ENCODE measurements around the gene DDX28.

Gene DDX28, protein sequence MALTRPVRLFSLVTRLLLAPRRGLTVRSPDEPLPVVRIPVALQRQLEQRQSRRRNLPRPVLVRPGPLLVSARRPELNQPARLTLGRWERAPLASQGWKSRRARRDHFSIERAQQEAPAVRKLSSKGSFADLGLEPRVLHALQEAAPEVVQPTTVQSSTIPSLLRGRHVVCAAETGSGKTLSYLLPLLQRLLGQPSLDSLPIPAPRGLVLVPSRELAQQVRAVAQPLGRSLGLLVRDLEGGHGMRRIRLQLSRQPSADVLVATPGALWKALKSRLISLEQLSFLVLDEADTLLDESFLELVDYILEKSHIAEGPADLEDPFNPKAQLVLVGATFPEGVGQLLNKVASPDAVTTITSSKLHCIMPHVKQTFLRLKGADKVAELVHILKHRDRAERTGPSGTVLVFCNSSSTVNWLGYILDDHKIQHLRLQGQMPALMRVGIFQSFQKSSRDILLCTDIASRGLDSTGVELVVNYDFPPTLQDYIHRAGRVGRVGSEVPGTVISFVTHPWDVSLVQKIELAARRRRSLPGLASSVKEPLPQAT

DNA sequence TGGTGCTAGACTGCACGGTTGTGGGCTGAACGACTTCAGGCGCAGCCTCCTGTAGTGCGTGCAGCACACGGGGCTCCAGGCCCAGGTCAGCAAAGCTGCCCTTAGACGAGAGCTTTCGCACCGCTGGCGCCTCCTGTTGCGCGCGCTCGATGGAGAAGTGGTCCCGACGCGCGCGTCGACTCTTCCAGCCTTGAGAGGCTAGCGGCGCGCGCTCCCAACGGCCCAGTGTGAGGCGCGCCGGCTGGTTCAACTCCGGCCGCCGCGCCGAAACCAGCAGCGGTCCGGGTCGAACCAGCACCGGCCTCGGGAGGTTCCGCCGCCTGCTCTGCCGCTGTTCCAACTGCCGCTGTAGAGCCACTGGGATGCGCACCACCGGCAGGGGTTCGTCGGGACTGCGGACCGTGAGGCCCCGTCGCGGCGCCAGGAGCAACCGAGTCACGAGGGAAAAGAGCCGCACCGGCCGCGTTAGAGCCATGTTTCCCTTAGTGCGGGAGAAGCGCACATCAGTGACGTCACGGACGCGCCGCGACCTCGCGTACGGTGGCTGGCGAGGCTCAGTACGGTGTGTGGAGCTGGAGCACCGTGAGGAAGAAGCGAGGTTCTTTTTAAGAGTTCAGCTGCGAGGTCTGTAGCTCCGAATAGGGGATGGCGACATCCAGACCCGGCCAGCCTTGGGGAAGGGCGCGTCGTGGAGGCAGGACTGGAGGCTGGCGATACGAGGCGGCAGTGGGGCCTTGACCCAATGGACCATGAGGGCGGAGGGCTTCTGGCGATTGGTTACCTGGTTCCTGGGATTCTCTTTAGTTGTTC lies at the start of gene DDX28, which contains the start of gene DUS2:
Gene DDX28 (minus strand): TSS at position 505 of the 810 bp plus-strand sequence. CDS start 30 bp downstream, at position 475.
Gene DUS2 (plus strand): TSS at position 557 of the 810 bp plus-strand sequence. CDS start 14,740 bp downstream, outside the sequence.
- DNase-seq (ENCODE audit: low spot score): peak; percentile 92

DNA sequence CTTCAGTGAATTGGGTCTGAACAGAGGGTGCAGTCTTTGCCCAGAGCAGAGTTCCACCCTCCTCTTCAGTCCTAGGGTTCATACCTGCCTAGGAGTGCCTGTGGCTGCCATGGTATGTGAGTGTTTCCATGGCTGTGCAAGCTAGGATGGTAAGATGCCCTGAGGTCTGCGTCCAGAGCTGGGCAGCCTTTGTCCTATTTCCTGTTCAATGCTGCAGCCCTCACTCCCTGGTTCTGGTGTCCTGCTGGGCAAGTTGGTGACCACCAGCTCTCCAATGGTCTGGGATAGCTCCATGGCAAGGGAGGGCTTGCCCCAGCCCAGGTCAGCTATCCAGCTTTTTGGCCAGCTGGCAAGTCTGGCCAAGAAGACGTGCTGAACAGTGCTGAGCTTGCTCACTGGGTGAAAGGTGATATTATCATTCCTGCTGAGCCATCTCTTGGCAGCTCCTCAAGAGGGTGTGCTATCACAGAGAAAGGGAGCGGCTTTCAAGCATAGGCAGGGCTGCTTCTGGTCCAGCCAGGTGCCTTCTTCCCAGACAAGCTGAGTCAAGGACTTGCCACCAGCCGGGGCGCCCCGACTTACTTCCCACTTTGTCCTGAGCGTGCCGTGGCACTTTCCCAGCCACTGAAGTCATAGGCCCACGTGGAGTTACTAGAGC lies 49.1 kb upstream of the DDX28 start:
- peak; percentile 84 for DNase-seq (ENCODE audit: low spot score)

DNA sequence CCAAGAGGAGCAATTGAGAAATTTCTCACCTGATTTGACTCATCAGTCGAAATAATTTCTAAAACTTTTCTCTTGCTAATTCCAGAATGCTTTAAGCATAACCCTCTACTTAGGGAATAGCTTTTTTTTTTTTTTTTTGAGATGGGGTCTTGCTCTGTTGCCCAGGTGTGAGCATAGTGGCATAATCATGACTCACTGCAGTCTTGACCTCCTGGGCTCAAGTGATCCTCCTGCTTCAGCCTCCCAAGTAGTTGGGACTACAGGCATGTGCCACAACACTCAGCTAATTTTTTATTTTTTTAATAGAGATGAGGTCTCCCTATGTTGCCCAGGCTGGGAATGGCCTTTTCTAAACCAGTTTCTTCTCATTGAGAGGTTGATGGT lies 48.5 kb upstream of the DDX28 start:
- DNase-seq (ENCODE audit: low spot score): no peak

DNA sequence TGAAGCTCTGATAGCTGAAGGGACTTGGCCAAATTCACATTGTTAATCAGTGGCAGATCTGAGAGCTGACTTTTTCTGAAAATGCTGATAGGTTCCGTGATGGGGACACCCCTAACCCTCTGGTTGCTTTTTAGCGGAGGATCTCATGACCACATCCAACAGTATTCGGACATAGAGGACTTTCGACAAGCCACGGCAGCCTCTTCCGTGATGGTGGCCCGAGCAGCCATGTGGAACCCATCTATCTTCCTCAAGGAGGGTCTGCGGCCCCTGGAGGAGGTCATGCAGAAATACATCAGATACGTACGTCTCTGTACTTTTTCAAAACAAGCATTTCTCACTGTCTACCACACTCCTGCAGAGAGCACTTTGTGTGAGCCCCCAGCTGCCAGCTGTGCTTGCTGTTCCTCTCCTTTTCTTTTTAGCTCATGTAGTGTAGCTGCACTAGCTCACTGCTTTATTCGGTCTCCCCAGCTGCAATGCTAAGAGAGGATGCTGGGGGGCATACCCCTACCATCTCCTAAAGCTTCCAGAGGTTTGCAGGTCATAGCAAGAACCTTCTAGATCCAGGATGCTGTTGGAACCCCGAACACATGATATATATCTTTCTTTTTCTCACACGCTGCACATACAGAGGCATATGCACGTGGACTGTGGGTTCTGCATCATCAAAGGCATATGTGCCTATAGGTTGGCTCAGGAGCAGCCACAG lies 47.9 kb upstream of the DDX28 start:
- no peak for DNase-seq (ENCODE audit: low spot score)

DNA sequence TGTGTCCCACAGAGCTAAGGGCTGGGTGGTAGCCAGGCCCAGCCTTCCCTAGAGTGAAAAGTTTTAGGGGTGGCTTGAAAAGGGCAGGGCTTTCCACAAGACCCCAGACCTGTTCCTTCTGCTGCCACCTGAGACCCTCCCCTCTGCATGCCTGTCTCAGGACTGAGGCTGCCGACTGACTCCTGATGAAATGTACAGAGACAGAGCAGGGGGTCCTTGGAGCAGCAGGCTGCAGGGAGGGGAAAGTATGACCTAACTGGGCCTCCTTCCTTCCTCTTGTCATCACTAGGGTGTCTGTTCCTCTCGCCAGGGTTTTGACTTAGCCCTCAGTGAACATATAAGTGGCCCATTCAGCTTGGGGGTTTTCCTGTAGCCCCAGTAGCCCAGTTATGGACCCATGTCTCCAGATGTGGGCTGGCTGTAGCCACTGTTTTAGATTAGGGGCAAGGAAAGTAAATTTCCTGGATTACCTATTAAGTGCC lies 47.3 kb upstream of the DDX28 start:
- DNase-seq (ENCODE audit: low spot score): no peak

DNA sequence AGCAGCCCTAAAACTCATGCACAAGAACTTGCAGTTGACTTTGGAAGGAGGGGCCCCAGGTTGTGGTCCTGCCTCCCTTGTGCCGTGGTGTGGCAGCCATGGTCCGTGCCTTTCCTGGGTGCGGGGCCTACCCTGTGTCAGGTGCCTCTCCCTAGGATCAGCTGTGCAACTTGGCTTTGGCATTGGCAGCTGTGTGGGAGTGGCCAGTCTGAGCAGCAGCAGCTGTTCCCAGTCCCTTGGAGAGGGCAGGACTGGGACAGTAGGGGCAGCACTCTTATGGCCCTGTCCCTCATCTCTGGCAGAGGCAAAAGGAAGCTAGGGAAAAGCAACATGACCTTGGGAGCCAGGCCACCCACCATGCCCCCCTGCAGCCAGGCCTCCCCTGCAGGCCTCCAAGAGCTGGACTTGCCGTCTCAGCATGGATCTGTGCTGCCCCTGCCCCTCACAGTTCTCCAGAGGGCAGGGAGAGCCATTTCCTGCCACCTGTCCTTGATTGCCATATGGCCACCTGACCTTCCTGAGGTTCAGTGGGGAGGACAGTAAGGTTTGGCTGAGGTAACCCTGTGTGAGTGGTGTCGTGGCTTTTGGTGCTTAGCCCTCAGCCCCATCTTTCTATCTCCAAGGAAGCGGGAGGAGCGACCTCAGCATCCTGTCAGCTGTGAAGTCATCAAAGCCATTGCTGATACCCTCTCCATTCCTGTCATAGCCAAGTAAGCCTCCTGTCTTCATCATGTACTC lies 46.6 kb upstream of the DDX28 start:
- DNase-seq (ENCODE audit: low spot score): no peak

DNA sequence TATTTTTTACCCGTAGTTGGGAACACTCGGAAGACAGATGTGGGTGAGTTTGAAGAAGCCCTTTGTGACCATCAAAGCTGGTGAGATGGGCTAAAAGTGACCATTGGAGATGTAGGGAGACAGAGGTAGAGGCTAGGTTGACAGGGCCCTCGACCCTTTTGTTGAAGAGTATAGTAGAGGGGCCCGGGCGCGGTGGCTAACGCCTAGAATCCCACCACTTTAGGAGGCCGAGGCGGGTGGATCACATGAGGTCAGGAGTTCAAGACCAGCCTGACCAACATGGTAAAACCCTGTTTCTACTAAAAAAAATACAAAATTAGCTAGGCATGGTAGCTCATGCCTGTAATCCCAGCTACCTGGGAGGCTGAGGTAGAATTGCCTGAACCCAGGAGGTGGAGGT lies 45.9 kb upstream of the DDX28 start:
- DNase-seq (ENCODE audit: low spot score): no peak

DNA sequence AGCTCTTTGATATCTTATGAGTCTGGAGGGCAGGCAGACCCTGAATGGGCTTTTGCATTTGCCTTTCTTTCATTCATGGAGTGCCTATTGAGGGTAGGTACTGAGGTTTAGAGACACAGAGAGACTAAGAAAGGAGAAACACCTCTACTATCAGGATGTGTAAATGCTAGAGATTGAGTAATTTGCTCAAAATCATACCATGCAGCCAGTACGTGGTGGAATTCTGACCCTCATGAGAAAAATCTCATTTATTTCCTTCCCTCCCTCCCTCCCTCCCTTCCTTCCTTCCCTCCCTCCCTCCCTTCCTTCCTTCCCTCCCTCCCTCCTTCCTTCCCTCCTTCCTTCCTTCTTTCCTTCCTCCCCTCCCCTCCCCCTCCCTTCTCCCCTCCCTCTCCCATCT lies 43.7 kb upstream of the DDX28 start:
- no peak for DNase-seq (ENCODE audit: low spot score)

DNA sequence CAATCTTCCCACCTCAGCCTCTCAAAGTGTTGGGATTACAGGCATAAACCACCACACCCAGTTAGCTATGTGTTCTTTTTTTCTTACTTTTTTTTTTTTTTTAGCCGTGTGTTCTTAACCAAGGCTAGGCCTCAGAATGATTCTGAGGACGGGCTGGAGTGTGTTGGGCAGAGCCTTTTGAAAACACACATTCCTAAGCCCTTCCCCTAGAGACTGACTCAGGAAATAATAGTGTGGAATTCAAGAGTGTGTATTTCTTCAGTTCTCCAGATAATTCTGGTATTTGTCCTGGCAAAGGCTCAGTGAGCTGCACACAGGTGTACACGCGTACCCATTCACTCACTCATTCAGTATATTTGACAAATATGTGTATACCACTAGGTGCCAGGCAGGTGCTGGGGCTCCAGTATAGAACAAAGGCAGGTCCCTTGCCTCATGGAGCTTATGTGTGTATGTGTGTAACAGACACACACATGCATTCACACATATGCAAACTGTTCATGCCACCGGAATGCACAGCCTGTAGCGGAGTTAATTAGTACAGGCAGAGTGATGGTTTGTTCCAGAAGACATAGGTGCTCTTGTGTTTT lies 42.8 kb upstream of the DDX28 start:
- DNase-seq (ENCODE audit: low spot score): no peak

DNA sequence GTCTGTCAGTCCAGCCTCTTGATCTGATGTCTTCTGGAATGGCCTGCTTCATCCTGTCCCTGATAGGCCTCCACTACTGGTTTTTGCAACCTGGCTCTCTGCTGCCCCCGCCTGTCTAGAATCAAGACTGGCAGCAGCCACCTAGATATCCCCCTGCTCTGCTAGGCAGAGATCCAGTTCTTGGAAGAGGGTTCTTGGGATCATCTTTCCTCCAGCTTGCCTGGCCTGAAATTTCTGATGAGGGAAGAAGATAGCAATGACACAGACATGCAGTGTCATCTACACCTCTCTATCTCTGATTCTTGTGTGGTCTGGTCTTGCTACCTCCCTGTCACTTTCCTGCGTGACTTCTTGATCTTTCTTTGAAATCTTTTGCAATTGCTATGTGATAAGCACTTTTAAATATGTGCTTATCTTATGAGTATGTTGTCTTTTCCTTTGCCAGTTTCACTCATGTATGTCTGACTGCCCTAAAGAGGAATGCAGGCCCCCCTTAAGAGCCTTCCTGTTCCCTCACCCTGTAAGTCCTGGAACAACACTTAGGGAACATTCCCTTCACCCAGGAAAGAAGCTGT lies 41.8 kb upstream of the DDX28 start:
- DNase-seq (ENCODE audit: low spot score): peak; percentile 83

DNA sequence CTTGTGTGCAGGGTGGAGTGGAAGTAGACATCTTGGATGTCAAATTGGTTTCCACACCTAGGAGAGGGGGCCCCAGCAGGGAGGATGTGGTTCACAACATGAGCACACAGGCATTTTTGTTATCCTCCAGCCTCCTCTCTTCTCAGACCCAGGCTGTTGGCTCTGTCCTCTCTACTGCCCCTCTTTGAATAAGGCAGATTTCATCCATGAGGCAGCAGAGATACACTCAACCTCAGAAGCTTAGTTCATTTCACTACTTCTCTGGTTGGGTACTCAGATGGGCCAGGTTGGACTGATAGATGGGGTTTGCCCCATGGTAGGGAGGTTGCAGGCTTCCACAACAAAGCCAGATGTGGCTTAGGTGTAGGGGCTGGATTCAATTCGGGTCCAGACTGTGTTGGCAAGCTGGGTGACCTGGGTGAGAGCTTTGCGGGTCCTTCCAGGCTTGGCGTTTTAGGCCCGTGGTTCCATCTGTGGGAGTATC lies 39.9 kb upstream of the DDX28 start:
- DNase-seq (ENCODE audit: low spot score): no peak

DNA sequence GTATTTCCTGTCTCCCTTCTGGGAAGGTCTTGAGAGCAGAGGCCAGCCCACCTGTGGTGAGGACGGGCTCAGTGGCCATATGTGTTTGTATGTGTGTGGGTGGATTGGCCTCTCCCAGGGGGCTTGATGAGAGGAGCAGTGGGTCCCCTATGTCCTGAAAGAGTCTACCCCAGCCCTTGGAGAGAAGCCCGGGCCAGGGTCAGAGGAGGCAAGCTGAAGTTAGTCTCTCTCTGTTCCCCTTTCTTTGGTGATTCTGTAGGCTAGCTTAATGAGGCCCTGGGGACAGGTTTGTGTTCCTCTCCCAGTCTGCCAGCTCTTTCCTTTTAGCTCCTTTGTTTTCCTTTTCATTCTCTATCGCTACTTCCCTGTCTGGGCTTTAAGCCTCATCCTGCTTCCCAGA lies 38.4 kb upstream of the DDX28 start:
- DNase-seq (ENCODE audit: low spot score): no peak

DNA sequence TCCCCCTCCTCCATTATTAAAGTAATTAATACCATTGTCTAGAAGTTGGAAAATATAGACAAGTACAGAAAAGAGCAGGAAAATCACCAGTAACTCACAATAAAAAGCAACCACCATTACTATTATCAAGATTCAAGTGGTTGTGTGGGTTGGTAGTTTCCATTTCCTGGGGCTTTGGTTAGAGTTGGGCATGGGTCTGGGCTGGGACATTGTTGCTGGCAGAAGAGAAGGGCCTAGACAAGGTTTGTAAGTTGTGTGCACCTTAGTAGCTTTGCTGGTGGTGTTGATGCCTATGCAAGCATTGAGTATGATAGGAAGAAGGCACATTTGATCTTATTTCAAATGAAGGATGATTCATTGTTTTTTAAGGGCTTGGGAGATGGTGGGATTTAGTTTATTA lies 36.8 kb upstream of the DDX28 start:
- DNase-seq (ENCODE audit: low spot score): no peak

DNA sequence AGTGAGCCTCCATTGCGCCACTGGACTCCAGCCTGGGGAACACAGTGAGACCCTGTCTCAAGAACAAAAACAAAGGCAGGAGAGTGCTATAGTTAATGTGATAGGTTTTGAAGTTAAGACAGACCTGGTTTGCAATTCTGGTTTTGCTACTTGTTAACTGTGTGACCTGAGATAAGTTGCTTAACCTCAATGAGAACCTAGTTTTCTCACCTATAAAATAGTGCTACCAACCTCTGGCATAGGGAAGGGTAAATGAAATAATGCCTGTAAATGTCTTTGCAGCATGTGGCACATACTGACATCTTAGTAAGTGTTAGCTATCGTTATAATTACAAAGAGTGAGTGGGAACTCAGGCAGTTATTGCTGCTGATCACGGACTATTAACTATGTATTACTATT lies 32.4 kb upstream of the DDX28 start:
- DNase-seq (ENCODE audit: low spot score): no peak

DNA sequence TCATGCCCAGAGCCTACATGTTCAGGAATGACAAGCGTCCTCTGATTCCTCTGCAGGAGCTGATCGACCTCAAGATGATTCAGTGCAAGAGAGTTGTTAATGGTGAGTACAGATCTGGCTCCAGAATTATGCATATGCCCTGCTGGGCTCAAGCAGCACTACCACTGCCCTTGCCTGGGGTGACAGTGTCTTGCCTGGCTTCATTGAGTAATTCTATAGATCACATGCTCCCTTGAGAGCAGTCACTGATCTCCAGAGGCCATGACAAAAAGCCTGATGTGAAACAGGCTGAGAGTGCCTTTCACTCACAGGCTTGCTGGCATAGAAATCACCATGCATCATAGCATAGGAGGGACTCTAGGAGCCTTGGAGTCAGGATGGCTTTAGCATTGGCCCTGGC lies 26.4 kb upstream of the DDX28 start:
- no peak for DNase-seq (ENCODE audit: low spot score)

DNA sequence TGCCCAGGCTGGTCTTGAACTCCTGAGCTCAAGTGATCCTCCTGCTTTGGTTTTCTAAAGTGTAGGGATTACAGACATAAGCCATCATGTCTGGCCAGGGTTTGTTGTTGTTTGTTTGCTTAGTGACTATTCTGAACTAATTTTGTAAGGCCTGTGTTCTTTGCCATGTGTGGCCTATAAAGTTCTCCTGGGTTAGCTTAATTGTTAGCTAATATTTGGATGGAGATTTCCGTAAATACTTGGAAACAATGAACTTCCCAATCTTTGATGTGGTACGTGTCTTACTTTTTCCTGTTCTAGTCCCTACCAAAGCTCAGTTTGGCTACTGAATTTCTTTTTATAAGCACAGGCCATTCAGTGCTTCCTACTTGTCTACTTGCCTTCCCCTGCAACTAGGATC lies 25.0 kb upstream of the DDX28 start:
- no peak for DNase-seq (ENCODE audit: low spot score)

DNA sequence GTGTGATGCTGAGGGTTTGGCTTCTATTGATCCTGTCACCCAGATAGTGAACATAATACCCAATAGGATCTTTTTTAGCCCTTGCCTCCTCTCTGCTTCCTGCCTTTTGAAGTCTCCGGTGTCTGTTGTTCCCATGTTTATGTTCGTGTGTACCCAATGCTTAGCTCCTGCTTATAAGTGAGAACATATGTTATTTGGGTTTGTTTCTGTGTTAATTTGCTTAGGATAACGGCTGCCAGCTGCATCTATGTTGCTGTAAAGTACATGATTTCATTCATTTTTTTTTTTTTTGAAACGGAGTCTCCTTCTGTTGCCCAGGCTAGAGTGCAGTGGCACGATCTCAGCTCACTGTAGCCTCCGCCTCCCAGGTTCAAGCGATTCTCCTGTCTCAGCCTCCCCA lies 23.1 kb upstream of the DDX28 start:
- no peak for DNase-seq (ENCODE audit: low spot score)

DNA sequence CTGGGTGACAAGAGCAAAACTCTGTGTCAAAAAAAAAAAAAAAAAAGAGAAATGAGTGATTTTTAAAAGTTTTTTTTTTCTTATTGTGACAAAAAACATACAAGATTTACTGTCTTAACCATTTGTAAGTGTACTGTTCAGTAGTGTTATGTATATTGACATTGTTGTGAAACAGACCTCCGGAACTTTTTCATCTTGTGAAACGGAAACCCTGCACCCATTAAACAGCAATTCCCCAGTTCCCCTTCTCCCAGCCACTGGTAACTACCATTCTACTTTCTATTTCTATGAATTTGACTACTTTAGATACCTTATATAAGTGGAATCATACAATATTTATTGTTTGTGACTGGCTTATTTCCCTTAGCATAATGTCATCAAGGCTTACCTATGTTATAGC lies 18.8 kb upstream of the DDX28 start:
- no peak for DNase-seq (ENCODE audit: low spot score)

DNA sequence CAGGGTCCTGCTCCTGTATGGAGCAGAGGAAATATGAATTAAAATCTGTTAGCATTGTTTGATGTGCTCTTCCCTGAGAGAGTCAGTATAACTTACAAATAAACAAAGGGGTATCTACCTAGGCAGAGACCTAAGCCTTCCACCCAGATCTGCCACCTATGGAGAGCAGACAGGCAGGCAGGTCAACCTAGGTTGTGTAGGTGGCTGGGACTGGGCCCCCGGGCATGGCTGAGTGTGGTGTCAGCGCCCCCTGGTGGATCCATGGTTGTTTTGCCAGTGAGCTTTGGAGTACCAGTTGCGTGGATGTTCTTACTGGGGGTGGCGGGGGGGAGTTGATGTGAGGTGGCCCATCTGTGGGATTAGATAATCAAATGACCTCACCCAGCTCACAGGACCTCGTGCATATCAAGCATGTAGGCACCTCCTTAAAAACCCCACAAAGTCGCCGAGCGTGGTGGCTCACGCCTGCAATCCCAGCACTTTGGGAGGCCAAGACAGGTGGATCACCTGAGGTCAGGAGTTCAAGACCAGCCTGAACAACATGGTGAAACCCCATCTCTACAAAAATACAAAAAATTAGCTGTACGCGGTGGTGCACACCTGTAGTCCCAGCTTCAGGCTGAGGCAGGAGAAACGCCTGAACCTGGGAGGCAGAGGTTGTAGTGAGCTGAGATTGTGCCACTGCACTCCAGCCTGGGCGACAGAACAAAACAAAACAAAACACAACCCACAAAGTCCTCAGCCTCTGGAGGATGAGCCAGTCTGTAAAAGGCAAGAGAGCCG lies 17.7 kb upstream of the DDX28 start:
- peak; percentile 89 for DNase-seq (ENCODE audit: low spot score)
